Gastrocnemius medialis (tissue), 4 donors: Measurements from ENCODE around the gene PLAC9. TPM values are rescaled to one million over a fixed set of nuclear protein-coding genes. Genes with fewer than 3 reads are reported as not detected.

Experiments
- ATAC-seq, 2 donors: fragments of 150-250 bp; one replicate each; pipeline ENCODE4 v1.9.1; 2016
- DNase-seq, 2 donors: peaks; one replicate each; pipeline ENCODE4 v3.0.0-alpha.2; 2019
- H3K27ac ChIP-seq, 4 donors: fragments of 200-600 bp; sonication (generic); 1 replicate in 1 of 4; 2 replicates in 3 of 4; pipeline ENCODE4 v1.5.1; 2016 to 2018; ENCODE audit warnings: mild to moderate bottlenecking in 2 of 4, moderate library complexity in 1 of 4
- H3K27me3 ChIP-seq, 3 donors: fragments of 200-600 bp; sonication (generic) in 2 of 3; 1 replicate in 1 of 3; 2 replicates in 2 of 3; pipeline versions ENCODE4 v1.5.1 to v1.6.0; 2016 to 2019; ENCODE audit warnings: mild to moderate bottlenecking in 1 of 3, moderate library complexity in 1 of 3
- H3K36me3 ChIP-seq, 2 donors: fragments of 200-600 bp; sonication (generic) in 1 of 2; one replicate each; pipeline ENCODE4 v1.5.1; 2017 to 2018
- H3K4me1 ChIP-seq, 2 donors: fragments of 200-600 bp; sonication (generic) in 1 of 2; one replicate each; pipeline ENCODE4 v1.5.1; 2016 to 2017; ENCODE audit warnings: mild to moderate bottlenecking in 2 of 2
- H3K4me3 ChIP-seq, 4 donors: fragments of 200-600 bp; sonication (generic) in 3 of 4; 1 replicate in 1 of 4; 2 replicates in 3 of 4; pipeline ENCODE4 v1.5.1; 2016 to 2019; ENCODE audit warnings: mild to moderate bottlenecking in 2 of 4
- H3K9me3 ChIP-seq, 3 donors: fragments of 200-600 bp; sonication (generic) in 2 of 3; 1 replicate in 1 of 3; 2 replicates in 2 of 3; pipeline ENCODE4 v1.5.1; 2016 to 2019
- CTCF ChIP-seq, 5 experiments: fragments of 450-650 bp in 3 of 5; fragments of 200-600 bp in 2 of 5; sonication (generic) in 2 of 5; IDR thresholded peaks in 4 of 5; conservative IDR thresholded peaks in 1 of 5; 1 replicate in 4 of 5; 2 replicates in 1 of 5; pipeline ENCODE4 v1.5.1; 2016 to 2019; ENCODE audit warnings: antibody characterized with exemption in 5 of 5, mild to moderate bottlenecking in 3 of 5, moderate library complexity in 3 of 5
- POLR2A ChIP-seq, 2 donors: fragments of 450-650 bp; IDR thresholded peaks; one replicate each; pipeline ENCODE4 v1.6.1; 2017; ENCODE audit warnings: antibody characterized with exemption in 2 of 2, mild to moderate bottlenecking in 2 of 2, moderate library complexity in 2 of 2
- in situ Hi-C, 4 donors: fragments of 200-750 bp; cut with MboI; loops; one replicate each; pipeline versions ENCODE4 v1.15.0 to v1.8.0; 2017; ENCODE audit warnings: low sequenced_read_pairs in 4 of 4
- intact Hi-C: fragments of 100-400 bp; cut with DNase I; formaldehyde crosslinking; loops from one replicate; pipeline ENCODE4 v1.15.1; 2023; ENCODE audit warnings: low total_unique reads
- total RNA-seq, 4 donors: library from RNA; depleted of rRNA; stranded (reverse); fragments of >200 nt; gene quantifications; one replicate each; pipeline versions ENCODE4 v1.1.0 to v1.2.3, GENCODE V29; 2016

The PLAC9 gene
- total RNA-seq, 4 donors from 2014 or later: 4.6 to 16.1 (median 6.9) TPM

DNA sequence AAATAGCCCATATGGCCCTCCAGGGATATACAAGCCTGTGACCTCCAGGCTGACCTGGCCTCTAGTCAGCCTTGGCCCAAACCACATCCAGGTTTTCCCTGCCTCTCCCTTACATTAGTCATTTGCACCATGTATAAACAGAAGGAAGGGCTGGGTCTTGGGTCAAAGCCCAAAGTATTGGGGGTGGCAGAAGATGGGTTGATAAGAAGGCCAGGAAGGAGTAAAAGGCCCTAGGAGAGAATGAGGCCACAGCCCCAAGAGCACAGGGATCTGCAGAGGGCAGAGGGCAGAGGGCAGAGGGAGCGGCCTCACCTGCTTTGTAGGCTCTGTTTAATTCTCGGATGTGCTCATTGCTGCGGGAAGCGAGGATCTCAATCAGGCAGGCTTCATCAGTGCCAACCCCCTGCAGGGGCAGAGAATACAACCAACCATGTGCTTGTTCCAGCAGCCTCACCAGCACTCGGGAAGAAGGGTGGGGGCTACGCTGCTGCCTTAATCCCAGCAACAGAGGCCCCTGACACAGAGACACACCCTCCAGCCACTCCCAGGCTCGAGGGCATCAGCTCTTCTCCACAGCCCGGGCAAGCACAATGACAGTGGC lies 31.3 kb downstream of the PLAC9 start:
- DNase-seq (no peak), ATAC-seq (no peak)
- Histone ChIP-seq H3K4me3 (no peak overlapping the region), H3K27me3 (no peaks in the 10 kb centered on the region), H3K9me3 (no peaks in the 10 kb centered on the region), H3K4me1 (peaks cover 66 to 92% of the 10 kb centered on the region in 2 donors), H3K27ac (peak overlapping the region; percentile 71 to 92 (median 80)), H3K36me3 (peaks cover 0 to 38% of the 10 kb centered on the region in 2 donors)
- intact Hi-C loops (no loop called here), in situ Hi-C loops (loop anchor here in 1 of 4 donors (5.0 kb wide), 1 partner anchor 38 kb away; no protein-coding TSS in a partner anchor)
- TF ChIP-seq CTCF (IDR thresholded peaks at IDR 0.05 in 4 of 5, conservative IDR thresholded peaks at IDR 0.05 in 1 of 5) (no peak), POLR2A (IDR thresholded peaks at IDR 0.05) (no peak)

- intact Hi-C loops: no loop called here
- no peak for DNase-seq
Measured at GRCh38 chr10:80164596-80164995, 32.1 kb downstream of the PLAC9 start.

GRCh38 chr10:80165173-80165572 lies 32.6 kb downstream of the PLAC9 start:
- intact Hi-C loops (no loop called here), in situ Hi-C loops (no loop called here)
- peak; percentile 38 to 51 for ATAC-seq
- Histone ChIP-seq H3K9me3 (no peaks in the 10 kb centered on the region), H3K4me3 (no peak overlapping the region), H3K27me3 (no peaks in the 10 kb centered on the region), H3K36me3 (peaks cover 0 to 38% of the 10 kb centered on the region in 2 donors), H3K27ac (peak overlapping the region; percentile 71 to 92 (median 80)), H3K4me1 (peaks cover 61 to 83% of the 10 kb centered on the region in 2 donors)
- TF ChIP-seq CTCF (IDR thresholded peaks at IDR 0.05 in 4 of 5, conservative IDR thresholded peaks at IDR 0.05 in 1 of 5) (peak in 2 of 5 experiments; percentile 24 to 34), POLR2A (IDR thresholded peaks at IDR 0.05) (no peak)
- DNase-seq: peak in 1 of 2 donors; percentile 42

More at GRCh38 chr10:80164596-80164995, 32.1 kb downstream of the PLAC9 start:
- peaks cover 62 to 89% of the 10 kb centered on the region in 2 donors for H3K4me1 ChIP-seq
- TF ChIP-seq CTCF (IDR thresholded peaks at IDR 0.05 in 4 of 5, conservative IDR thresholded peaks at IDR 0.05 in 1 of 5) (no peak), POLR2A (IDR thresholded peaks at IDR 0.05) (no peak)
- H3K27ac ChIP-seq: peak overlapping the region; percentile 71 to 92 (median 80)
- H3K27me3 ChIP-seq: no peaks in the 10 kb centered on the region
- H3K4me3 ChIP-seq: no peak overlapping the region
- ATAC-seq: no peak
- peaks cover 0 to 38% of the 10 kb centered on the region in 2 donors for H3K36me3 ChIP-seq
- in situ Hi-C loops: loop anchor here in 1 of 4 donors (5.0 kb wide), 1 partner anchor 38 kb away; no protein-coding TSS in a partner anchor
- H3K9me3 ChIP-seq: no peaks in the 10 kb centered on the region

DNA sequence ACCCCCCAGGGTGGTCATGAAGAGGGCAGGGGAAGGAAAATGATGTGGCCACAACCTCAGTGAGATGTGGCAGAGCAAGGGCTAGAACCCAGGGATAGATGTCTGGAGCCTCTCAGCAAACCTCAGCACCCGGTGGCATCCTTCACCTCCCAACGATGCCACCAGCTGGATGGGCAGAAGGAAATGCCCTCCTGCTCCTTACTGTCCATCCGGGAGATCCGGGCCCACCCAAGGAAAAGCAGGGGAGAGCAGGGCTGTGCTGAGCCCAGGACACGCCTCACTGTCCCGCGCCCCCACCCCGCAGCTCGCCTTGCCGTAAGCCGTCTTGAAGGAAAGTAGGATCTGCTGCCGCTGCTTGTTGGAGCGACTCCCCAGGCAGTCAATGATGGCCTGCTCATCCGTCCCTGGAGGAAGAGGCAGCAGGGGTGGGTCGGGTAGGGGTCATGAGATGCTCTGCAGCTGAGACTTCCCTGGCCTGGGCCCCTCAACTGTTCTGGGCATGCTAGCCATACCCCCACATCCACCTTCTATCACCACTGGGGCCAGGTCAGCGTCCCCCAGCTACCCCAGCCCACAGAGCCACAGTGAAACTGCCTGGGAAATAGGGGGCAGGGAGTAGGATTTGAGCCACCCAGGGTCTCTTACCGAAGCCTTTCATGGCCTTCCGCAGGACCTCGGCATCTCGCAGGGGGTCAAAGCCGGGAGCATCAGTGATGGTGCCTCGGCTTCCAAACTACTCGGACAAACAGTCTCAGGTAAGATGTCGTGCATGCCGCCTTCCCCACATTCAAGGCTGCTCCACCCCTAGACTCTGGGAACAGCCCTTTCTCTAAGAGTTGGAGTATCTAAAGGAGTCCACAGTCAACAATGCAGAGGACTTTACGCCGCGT lies 34.3 kb downstream of the PLAC9 start:
- no peak overlapping the region for H3K4me3 ChIP-seq
- no peaks in the 10 kb centered on the region for H3K9me3 ChIP-seq
- in situ Hi-C loops (no loop called here), intact Hi-C loops (loop anchor here (1.0 kb wide), 1 partner anchor 38 kb away; the partner anchor contains the start of gene ANXA11)
- H3K27me3 ChIP-seq: no peaks in the 10 kb centered on the region
- H3K4me1 ChIP-seq: peaks cover 60 to 71% of the 10 kb centered on the region in 2 donors
- DNase-seq: no peak
- H3K27ac ChIP-seq: peak overlapping the region; percentile 71 to 92 (median 80)
- peaks cover 0 to 47% of the 10 kb centered on the region in 2 donors for H3K36me3 ChIP-seq
- ATAC-seq: no peak
- TF ChIP-seq CTCF (IDR thresholded peaks at IDR 0.05 in 4 of 5, conservative IDR thresholded peaks at IDR 0.05 in 1 of 5) (no peak), POLR2A (IDR thresholded peaks at IDR 0.05) (no peak)
